ENCODE data around the gene MAGIX.
A peak's percentile ranks its signal among the peaks of the same experiment; 100 is the strongest.
"Not testable (repeated sequence)": the region's sequence is repeated elsewhere in the genome, so short reads cannot be mapped to it uniquely, and the experiment has no call there.

MAGIX gene

DNA sequence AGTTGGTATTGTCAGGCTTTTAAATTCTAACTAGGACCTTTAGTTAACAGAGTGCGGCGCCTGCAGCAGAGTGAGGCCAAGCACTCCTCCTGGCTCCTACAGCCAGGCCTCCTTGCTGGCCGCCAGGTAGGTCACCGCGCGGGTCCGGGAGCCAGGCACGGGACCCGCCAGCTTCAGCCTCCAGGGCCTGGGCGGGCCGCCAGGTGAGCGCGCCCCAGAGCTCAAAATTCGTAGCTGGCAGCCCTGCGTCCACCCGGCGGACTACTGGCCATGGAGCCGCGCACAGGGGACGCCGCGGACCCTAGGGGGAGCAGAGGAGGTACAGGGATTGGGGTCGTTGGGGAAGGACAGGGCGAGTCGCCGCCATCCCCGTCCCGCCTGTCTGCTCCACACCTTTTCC lies at the start of gene MAGIX:
TSS of gene MAGIX (plus strand) at position 139 of the 400 bp plus-strand sequence. CDS start at position 271, 132 bp downstream.
- no peak for DNase-seq (ENCODE audit: low read depth in 2 of 2)

DNA sequence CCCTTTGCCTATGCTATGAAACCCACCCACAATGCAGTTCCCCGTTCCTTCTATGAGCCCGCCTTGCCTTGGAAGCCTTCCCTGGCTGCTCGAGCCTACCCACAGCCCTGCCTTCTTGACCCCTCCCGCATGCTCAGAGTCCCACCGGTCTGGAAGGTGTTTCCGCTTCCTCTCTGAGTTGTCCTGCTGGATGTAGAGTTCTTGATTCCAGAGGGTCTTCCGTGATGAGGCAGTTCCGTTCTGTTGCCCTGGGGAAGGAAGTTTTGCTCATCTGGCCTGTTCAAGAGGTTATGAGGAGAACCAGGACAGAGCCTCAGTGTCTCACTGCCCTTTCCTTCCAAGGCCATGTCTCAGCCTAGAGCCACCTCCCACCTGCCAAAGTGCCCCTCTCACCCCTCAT lies 46.5 kb upstream of the MAGIX start:
- DNase-seq (ENCODE audit: low read depth in 2 of 2), result no peak

DNA sequence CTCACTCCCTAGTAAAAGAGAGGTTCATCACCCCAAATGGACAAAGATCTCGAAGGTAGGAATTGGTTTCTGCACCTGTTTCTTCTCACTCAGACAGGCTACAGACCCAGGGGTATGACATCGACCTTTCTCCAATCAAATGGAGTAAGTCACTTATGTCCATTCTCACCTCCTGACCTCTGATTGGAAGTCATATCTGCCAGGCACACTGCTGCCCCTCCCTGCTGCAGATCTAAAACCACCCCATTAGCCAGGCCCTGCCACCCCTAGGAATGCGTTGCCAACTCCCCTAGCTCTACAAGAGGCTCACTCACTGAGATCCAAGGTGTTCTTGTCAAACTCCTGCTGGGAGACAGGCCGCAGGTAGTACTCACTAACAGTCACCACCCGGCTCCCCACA lies 45.8 kb upstream of the MAGIX start:
- no peak for DNase-seq (ENCODE audit: low read depth in 2 of 2)

DNA sequence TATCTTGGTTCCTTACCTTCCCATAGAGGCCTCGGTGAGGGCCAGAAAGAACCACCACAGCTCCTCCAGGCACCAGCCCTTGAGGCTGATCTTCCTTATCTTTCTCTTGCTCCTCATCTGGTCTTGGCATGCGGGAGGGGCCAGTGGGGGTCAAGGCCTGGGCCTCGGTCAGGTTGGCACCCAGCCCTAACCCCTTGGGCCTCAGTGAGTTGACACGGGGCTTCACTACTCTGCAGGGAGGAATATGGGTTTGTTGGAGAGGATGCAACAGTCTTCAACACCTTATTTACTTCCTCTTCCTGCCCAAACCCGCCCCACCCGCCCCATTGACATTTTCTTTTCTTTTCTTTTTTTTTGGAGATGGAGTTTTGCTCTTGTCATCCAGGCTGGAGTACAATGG lies 45.0 kb upstream of the MAGIX start:
- DNase-seq (ENCODE audit: low read depth in 2 of 2), result no peak

DNA sequence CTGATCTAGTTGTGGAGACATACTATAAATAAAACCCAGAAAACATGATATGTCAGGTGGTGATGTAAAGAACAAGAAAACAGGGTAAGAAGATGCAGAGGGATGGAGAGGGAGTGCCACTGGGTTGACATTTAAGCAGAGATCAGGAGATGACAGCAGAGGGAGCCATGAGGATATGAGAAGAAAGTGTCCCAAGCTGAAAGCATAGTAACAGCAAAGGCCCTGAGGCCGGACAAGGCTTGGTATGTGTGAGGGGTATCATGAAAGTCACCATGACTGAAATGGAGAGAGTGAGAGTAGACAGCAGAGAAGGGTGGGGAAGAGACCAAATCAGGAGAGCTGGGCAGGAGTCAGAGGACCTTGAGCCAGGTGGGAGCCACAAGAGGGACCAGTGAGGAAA lies 42.5 kb upstream of the MAGIX start:
- DNase-seq (ENCODE audit: low read depth in 2 of 2), result no peak

DNA sequence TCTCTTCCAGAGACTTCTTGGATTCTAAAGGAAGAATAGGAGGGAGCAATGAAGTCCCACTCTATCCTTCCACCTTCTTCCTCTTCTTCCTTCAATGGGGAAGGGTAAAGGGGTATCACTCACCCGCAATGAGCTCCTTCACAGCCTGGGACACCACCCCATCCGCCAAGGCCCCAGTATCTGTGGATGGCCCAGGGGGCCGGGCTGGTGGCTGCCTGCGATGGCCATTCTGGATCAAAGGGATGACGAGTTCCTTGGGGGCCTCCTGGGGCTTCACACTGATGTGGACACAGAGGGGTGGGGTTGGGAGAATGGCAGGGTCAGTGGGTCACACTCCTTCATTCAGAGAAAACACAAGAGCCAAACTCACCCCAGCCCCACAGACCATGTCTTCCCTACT lies 40.1 kb upstream of the MAGIX start:
- no peak for DNase-seq (ENCODE audit: low read depth in 2 of 2)

DNA sequence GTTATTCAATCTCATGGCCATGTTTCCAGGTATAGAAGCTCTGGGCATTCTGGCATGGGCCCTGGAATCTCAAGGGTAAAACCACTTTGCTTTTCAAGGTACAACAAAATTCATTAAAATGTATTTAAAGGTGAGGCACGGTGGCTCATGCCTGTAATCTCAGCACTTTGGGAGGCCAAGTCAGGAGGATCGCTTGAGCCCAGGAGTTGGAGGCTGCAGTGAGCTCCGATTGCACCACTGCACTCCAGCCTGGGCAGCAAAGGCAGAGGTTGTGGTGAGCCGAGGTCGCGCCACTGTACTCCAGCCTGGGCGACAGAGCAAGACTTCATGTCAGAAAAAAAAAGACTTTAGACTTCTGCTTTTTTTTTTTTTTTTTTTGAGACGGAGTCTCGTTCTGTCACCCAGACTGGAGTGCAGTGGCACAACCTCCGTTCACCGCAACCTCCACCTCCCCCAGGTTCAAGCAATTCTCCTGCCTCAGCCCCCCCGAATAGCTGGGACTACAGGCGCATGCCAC lies 34.8 kb upstream of the MAGIX start:
- DNase-seq (ENCODE audit: low read depth in 2 of 2), result not testable (repeated sequence)

DNA sequence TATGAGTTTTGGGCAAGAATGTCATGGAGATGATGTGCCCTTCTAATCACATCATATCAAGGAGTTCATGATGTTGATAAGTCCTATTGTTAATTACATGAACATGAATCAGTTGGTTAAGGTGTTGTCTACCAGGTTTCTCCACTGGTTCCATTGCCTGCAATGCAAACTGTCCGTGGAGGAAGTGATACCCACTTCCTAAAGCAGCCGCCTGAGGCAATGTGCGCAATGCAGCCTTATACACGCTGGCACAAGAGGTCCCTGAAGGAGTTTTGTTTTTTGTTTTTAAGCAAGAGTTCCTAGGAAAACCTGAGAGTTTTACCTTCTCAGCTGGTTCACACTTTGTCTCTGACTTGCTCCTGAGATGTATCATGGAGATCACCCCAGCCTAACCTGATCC lies 33.1 kb upstream of the MAGIX start:
- no peak for DNase-seq (ENCODE audit: low read depth in 2 of 2)

DNA sequence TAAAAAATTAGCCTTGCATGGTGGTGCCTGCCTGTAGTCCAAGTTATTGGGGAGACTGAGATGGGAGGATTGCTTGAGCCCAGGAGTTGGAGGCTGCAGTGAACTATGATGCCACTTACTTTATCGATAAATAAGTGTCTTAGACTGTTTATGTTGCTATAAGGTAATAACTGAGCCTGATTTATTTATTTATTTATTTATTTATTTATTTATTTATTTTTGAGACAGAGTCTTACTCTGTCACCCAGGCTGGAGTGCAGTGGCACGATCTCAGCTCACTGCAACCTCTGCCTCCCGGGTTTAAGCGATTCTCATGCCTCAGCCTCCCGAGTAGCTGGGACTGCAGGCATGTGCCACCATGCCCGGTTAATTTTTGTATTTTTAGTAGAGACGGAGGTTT lies 30.3 kb upstream of the MAGIX start:
- not testable (repeated sequence) for DNase-seq (ENCODE audit: low read depth in 2 of 2)

DNA sequence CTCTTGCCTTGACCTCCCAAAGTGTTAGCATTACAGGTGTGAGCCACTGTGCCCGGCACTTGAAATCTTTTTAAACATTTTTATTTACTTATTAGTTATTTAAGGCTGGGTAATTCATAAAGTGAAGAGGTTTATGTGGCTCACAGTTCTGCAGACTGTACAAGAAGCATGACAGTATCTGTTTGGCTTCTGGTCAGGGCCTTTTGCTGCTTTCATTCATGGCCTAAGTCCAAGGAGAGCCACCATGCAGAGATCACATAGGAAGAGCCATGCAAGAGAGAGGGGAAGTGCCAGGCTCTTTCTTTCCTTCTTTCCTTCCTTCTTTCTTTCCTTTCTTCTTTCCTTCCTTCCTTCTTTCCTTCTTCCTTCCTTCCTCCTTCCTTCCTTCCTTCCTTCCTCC lies 28.8 kb upstream of the MAGIX start:
- no peak for DNase-seq (ENCODE audit: low read depth in 2 of 2)

DNA sequence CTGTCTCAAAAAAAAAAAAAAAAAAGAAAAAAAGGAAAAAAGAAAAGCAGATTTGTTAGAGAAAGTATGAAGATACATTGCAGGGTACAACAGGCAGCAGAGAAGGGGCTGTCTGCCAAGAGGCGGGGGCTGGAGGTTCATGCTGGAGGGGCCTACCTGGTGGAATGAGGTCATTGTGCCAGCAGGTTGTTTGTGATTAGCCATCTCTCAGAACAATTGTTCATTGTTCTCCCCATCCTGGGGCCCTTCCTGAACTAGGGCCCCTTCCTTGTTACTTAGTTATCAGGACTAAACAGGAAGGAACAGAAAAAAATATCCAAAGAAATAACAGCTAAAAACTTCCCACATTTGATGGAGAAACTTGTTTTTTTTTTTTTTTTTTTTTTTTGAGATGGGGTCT lies 25.1 kb upstream of the MAGIX start:
- DNase-seq (ENCODE audit: low read depth in 2 of 2), result no peak

DNA sequence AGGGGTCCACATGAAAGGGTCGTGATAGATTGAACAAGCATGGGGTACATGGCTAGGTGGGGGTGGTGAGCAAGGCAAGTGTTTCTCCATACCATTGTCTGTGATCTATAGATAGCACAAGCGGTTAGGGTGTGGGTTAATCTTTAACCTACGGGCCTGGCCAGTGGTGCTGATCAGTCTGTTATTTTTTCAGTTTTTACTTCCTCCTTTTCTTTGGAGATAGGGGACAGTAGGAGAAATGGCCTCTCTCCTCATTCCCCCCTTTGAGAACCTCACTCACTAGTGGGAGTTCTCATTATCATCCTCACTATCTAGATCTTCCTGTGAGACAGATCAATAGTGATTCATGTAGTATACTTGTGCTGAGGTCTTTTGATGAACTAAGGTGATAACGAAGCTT lies 22.8 kb upstream of the MAGIX start:
- DNase-seq (ENCODE audit: low read depth in 2 of 2), result no peak

DNA sequence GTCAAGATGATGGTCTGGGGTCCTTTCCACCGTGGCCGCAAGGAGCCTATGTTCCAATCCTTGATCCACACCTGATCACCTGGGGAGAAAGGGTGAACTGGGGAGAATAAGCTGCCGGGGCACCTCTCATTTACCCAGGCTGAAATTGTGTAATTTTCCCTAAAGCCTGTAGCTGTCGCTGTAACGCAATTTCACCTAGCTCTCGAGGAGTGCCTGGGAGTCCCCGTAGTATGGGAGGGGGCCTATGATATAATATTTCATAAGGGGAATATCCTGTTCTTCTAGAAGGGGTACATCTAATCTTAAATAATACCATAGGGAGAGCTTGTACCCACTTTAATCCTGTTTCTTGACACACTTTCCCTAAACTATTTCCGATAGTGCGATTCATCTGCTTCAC lies 20.3 kb upstream of the MAGIX start:
- not testable (repeated sequence) for DNase-seq (ENCODE audit: low read depth in 2 of 2)

DNA sequence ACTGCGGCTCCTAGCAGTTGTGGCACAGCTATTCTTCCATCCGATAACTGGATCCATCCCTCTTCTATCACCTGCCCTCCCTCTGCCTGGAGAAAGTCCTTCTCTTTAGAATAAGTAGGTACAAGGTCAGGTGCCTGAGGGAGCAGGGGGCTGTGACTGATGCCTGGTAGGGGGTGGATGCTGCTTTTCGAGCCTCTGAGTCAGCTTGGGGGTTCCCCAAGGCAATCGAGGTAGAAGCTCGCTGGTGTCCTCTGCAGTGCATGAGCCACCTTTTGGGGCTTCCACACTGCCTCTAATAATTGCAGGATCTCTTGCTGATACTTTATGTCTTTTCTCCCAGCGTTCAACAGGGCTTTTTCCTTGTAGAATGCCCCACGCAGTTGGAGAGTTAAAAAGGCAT lies 19.4 kb upstream of the MAGIX start:
- DNase-seq (ENCODE audit: low read depth in 2 of 2), result not testable (repeated sequence)

DNA sequence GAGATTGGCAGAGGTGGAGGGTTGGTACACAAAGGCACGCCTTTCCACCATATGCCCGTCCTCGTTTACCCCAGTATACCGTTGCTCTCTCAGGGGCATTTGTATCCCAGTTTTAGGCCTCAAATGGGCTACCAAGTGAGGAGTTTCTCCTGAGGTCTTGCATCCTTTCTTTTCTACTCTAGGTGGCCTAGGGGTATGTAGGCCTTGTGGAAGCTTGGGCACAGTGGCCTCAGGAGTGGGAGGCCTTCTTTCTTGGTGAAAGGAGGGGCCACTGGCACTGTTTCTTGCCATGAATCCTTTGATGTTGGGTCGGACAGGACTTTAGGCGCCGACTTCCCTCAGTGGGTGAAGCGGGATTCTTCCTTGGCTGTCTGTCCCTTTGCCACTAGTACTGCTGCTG lies 15.3 kb upstream of the MAGIX start:
- no peak for DNase-seq (ENCODE audit: low read depth in 2 of 2)

DNA sequence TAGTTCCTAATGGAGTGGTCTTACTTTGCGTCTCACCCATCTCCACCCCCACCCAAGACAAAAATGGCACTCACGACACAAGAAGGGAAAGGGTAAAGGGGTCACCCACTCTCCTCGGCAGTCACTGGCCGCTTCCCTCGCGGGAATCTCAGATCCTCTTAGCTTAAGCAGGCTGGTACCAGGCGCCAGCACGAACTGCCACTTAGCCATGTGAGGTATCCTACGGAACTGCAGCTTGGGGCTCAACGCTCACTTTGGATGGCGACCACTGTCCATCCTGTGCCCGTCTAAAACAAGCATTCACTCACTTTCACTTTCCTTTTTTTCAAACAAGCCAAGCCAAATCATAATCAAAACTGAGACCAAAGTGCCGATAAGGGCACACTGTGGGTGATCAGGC lies 14.6 kb upstream of the MAGIX start:
- DNase-seq (ENCODE audit: low read depth in 2 of 2), result no peak

DNA sequence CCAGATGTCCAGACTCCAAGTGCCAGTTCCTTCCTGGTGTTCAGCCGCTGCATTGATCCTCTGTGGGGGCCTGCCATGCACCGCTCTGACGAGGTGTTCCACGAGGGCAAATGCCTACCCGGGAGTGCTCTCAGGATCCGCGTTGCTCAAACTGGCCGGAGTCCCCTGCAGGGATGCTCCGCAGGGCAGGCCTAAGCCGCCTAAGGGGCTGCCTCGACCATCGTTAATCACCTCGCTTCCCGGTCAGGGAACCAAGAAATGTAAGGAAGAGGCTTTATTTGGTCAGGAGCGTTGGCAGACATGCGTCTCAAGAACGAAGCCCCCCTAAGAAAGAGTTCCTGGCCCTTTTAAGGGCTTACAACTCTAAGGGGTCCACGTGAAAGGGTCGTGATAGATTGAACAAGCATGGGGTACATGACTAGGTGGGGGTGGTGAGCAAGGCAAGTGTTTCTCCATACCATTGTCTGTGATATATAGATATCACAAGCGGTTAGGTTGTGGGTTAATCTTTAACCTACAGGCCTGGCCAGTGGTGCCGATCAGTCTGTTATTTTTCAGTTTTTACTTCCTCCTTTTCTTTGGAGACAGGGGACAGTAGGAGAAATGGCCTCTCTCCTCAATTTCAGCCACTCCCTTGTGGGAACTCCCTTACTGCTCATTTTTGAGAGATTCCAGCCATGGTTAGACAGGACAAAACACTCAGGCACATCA lies 14.0 kb upstream of the MAGIX start:
- not testable (repeated sequence) for DNase-seq (ENCODE audit: low read depth in 2 of 2)

DNA sequence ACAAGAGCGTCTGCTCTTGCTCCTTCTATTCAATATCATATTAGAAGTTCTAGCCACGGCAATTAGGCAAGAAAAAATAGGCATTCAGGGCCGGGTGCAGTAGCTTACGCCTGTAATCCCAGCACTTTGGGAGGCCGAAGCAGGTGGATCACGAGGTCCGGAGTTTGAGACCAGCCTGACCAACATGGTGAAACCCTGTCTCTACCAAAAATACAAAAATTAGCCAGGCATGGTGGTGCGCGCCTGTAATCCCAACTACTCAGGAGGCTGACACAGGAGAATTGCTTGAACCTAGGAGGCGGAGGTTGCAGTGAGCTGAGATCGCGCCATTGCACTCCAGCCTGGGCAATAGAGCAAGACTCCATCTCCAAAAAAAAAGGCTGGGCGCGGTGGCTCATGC lies 13.3 kb upstream of the MAGIX start:
- not testable (repeated sequence) for DNase-seq (ENCODE audit: low read depth in 2 of 2)

DNA sequence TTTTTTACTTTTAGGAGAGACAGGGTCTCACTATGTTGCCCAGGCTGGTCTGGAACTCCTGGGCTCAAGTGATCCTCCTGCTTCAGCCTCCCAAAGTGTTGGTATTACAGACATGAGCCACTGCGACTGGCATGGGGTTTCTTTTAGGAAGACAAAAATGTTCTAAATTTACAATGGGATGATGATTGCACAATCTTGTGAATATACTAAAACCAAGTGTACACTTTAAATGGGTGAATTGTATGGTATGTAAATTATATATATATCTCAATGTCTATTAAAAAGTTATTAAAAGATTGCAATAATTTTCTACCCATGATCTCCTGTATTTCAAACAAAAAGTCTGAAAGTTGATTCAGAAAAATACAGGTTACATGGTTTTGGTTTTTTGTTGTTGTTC lies 9.1 kb upstream of the MAGIX start:
- no peak for DNase-seq (ENCODE audit: low read depth in 2 of 2)

DNA sequence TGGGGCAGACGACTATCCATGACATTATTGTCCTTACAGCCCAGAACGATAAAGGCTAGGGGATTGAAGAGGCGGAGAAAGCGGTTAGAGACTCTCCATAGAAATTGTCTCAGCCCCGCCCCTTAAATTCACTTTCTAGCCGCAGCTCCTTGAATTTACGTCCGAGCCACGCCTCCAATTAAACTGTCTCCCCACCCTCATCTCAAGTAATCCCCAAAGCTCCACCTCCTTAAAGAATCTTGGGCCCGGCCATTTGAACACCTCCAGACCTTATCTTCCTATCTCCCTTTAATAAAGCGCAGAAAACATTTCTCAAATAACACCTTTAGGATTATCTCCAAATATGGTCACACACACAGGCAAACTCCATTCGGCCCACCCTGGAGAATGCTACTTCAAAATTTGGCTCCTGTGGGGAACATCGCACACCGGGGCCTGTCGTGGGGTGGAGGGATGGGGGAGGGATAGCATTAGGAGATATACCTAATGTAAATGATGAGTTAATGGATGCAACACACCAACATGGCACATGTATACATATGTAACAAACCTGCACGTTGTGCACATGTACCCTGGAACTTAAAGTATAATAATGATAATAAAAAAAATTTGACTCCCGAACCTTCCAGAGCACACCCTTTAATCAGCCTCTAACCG lies 7.2 kb upstream of the MAGIX start:
- no peak for DNase-seq (ENCODE audit: low read depth in 2 of 2)

DNA sequence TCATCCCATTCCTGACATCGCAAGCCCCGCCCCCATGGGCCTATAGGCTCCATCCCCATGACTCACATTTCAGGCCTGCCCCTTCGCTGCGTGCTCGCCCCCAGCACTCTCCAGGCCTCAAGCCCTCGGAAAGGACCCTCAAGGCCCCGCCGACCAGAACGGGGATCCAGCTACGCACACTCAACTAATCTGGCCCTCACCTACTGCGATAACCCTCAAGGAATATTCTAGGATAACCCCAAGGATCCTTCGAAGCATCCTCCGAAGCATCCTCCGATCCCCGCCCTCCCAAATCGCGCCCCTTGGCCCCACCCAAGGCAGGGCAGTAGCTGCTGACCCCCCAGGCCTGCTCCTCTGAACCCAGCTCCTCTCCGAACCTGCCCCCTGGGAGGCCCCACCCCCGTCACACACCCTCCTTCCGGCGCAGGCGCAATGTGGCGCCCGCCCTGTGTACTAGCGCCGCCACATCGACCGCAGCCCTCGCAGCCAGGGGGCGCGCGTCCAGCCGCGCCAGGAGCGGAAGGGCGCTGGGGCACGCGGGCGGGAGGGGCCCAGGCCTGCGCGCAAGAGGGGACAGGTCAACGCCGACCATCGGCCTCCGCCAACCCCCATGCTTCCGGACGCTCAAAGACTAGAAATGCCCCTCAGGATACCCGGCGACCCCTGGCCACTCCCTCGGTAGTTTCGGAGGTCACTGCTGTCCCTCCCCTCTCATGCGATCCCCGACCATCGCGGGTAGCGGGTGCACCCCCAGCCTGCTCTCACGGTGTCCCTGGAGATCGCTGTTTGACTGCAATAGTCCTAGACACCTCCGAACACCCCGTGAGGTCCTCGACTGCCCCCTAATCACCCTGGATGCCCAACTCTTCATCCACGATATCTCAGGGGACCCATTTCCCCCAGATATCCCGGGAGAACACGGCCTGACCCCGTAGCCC lies 6.4 kb upstream of the MAGIX start:
- peak; percentile 64 to 70 for DNase-seq (ENCODE audit: low read depth in 2 of 2)

DNA sequence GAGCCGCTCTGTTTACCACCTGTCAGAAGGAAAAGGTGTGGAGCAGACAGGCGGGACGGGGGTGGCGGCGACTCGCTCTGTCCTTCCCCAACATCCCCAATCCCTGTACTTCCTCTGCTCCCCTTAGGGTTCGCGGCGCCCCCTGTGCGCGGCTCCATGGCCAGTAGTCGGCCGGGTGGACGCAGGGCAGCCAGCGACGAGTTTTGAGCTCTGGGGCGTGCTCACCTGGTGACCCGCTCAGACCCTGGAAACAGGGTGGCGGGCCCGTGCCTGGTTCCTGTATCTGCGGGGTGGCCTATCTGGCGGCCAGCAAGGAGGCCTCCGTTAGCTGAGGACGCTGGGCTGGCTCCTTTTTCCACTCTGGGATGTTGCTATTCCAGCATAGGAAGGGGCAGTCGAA lies 5.4 kb upstream of the MAGIX start:
- no peak for DNase-seq (ENCODE audit: low read depth in 2 of 2)

Data from activated CD4-positive, alpha-beta T cell treated with anti-CD3 and anti-CD28 coated beads for 24 hours (primary cell).